T-cell (primary cell): ENCODE data around the gene CYP4Z1. TPM values are rescaled to one million over a fixed set of nuclear protein-coding genes. Genes with fewer than 3 reads are reported as not detected.

Source experiments
- total RNA-seq, 35 experiments: library from RNA in 6 of 35; stranded (reverse) in 6 of 35; fragments of 120-200 nt in 1 of 35; gene quantifications; one replicate each; pipeline versions ENCODE4 v1.2.1 to v1.2.4 and lab custom pipeline; 2013 to 2026

The CYP4Z1 gene
- total RNA-seq, 5 donors from 2014 or later (not counting 1 experiment from before 2014, with no cell fraction given) = not detected

Other genes starting within 250 kb of the CYP4Z1 start
- gene CYP4A11, start 125.8 kb upstream of the CYP4Z1 start, total RNA-seq = under 1 TPM in 3 of 5 donors, not detected in 2; 0.22 to 0.26 (median 0.23) TPM
- gene CYP4X1, start 43.6 kb upstream of the CYP4Z1 start, total RNA-seq = not detected
- not detected for gene CYP4A22, start 70.2 kb downstream of the CYP4Z1 start, total RNA-seq
- not detected for gene PDZK1IP1, start 122.8 kb downstream of the CYP4Z1 start, total RNA-seq
- under 1 TPM; 0.28 to 0.85 (median 0.44) TPM for gene TAL1, start 165.0 kb downstream of the CYP4Z1 start, total RNA-seq
- 1 to 10 TPM in 4 of 5 donors, under 1 TPM in 1; 0.85 to 3.4 (median 1.7) TPM for gene STIL, start 246.9 kb downstream of the CYP4Z1 start, total RNA-seq